ENCODE measurements around the gene DTD1. TPM values are rescaled to one million over a fixed set of nuclear protein-coding genes. Genes with fewer than 3 reads are reported as not detected.

The DTD1 gene
- total and polyA plus RNA-seq, 2 of the 13 experiments (the other 11 are each of a cell fraction or from before 2014, with no cell fraction given), result 41.2 to 79.3 TPM

DNA sequence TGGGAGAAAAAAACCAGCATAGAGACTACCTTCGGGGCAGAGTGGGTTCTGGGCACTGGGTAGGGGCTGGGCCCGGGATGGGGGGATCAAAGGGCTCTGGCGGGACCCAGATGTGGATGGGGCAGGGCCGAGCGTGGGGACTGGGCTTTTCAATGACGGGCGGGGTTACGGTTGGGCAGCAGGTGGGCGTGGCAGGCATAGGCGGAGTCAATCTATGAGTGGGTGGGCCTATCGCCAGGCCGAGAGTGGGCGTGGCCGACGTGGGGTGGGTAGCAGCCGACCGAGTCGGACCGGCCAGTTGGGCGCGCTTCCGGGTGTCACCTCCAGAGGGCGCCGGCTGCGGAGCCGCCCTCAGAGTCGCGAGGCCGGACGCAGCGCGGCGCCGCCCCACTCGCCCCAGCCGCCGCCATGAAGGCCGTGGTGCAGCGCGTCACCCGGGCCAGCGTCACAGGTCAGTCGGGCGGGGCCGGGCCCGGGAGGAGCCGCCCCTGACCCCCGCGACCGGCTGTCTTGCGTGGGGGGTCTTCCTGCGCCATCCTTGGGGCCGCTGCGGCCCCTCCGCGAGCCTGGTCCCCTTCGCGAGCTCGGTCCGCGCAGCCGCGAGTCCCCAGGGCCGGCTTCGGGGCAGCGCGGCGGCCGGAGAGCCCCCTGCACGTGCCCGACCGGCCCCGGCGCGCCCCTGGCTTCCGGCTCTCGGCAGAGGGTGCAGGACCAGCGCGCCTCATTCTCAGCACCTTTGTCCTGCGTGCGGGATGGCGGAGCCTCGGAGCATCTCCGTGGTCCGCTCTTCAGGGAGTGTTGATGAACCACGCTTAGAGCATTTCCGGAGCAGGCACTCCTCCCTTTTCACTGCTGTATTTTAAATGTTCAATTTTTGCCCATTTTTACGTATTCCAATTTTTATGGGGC, at the start of gene DTD1 (continued):
- TF ChIP-seq, protein P1, sequence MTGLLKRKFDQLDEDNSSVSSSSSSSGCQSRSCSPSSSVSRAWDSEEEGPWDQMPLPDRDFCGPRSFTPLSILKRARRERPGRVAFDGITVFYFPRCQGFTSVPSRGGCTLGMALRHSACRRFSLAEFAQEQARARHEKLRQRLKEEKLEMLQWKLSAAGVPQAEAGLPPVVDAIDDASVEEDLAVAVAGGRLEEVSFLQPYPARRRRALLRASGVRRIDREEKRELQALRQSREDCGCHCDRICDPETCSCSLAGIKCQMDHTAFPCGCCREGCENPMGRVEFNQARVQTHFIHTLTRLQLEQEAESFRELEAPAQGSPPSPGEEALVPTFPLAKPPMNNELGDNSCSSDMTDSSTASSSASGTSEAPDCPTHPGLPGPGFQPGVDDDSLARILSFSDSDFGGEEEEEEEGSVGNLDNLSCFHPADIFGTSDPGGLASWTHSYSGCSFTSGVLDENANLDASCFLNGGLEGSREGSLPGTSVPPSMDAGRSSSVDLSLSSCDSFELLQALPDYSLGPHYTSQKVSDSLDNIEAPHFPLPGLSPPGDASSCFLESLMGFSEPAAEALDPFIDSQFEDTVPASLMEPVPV (CRISPR knock-in tag; IDR thresholded peaks at IDR 0.05), result peak; percentile 75; the same call in 1 of the 2 replicates
- TF ChIP-seq RFX5 (IDR thresholded peaks at IDR 0.05; ENCODE audit: low read depth, low read length) (0 out of 2 replicates have a peak, but pooled peaks have one; percentile 38), HOXD1 (CRISPR knock-in tag; IDR thresholded peaks at IDR 0.05) (peak; percentile 67; the same call in 1 of the 2 replicates), MXD3 (CRISPR knock-in tag; IDR thresholded peaks at IDR 0.05) (peak; percentile 87; the same call in 1 of the 2 replicates), EED (CRISPR knock-in tag; IDR thresholded peaks at IDR 0.05) (peak; percentile 85; the same call in 1 of the 2 replicates), RFX1 (IDR thresholded peaks at IDR 0.05) (no peak), KLF6 (CRISPR knock-in tag; IDR thresholded peaks at IDR 0.05) (peak; percentile 60; the same call in 1 of the 2 replicates), POLR2G (IDR thresholded peaks at IDR 0.05; ENCODE audit: low read depth, low read length) (peak; percentile 77), CHD4 (IDR thresholded peaks at IDR 0.05; ENCODE audit: borderline replicate concordance, low read length) (no peak; the same call in 1 of the 2 replicates), NFAT5 (CRISPR knock-in tag; IDR thresholded peaks at IDR 0.05) (peak; percentile 85), CBFB (CRISPR knock-in tag; IDR thresholded peaks at IDR 0.05) (0 out of 2 replicates have a peak, but pooled peaks have one; percentile 63), HNF4G (IDR thresholded peaks at IDR 0.05; ENCODE audit: borderline replicate concordance, low read depth, low read length) (0 out of 2 replicates have a peak, but pooled peaks have one; percentile 5), HNF4G (CRISPR knock-in tag; IDR thresholded peaks at IDR 0.05; ENCODE audit: borderline replicate concordance, low read depth) (peak; percentile 65), MZF1 (CRISPR knock-in tag; IDR thresholded peaks at IDR 0.05; ENCODE audit: borderline replicate concordance) (no peak), ZNF121 (CRISPR knock-in tag; IDR thresholded peaks at IDR 0.05) (0 out of 2 replicates have a peak, but pooled peaks have one; percentile 25), ZNF446 (CRISPR knock-in tag; IDR thresholded peaks at IDR 0.05) (peak; percentile 68; the same call in 1 of the 2 replicates), AGO1 (IDR thresholded peaks at IDR 0.05; ENCODE audit: low read depth, low read length, poor library complexity, severe bottlenecking) (peak; percentile 39), CCDC6 (CRISPR knock-in tag; IDR thresholded peaks at IDR 0.05) (peak; percentile 83)
- TF ChIP-seq, protein P2, sequence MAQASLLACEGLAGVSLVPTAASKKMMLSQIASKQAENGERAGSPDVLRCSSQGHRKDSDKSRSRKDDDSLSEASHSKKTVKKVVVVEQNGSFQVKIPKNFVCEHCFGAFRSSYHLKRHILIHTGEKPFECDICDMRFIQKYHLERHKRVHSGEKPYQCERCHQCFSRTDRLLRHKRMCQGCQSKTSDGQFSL (CRISPR knock-in tag; IDR thresholded peaks at IDR 0.05), result peak; percentile 82
